ENCODE measurements around the gene CALY. TPM values are rescaled to one million over a fixed set of nuclear protein-coding genes. Genes with fewer than 3 reads are reported as not detected.
"Not testable (repeated sequence)": the region's sequence is repeated elsewhere in the genome, so short reads cannot be mapped to it uniquely, and the experiment has no call there.

Gene CALY
- total and polyA plus RNA-seq, 5 experiments from 2014 or later: 0.22 to 6.9 (median 0.44) TPM

GRCh38 chr10:133324198-133324792 lies 12.4 kb downstream of the CALY start:
- peaks cover 4 to 51% (median 21%) of the 10 kb centered on the region in 5 donors for H3K27me3 Mint-ChIP-seq
- peaks cover 0 to 3% (median 0%) of the 10 kb centered on the region in 9 donors for H3K9me3 Mint-ChIP-seq
- H3K4me3 Mint-ChIP-seq: peak overlapping the region in 1 of 10 donors; percentile 88
- H3K36me3 Mint-ChIP-seq: no peaks in the 10 kb centered on the region
- DNase-seq: peak in 9 of 10 donors; percentile 48 to 81 (median 64)
- peaks cover 10 to 18% (median 11%) of the 10 kb centered on the region in 4 donors for H3K4me1 Mint-ChIP-seq
- peak; percentile 68 to 91 for ATAC-seq
- POLR2A ChIA-PET: interaction anchor here (1.1 kb wide), 1 partner anchor 14 kb away, joined by 3 read pairs; no protein-coding TSS in a partner anchor
- no peak overlapping the region for H3K27ac Mint-ChIP-seq

GRCh38 chr10:133322064-133322709 lies 14.5 kb downstream of the CALY start:
- peaks cover 10 to 27% (median 14%) of the 10 kb centered on the region in 4 donors for H3K4me1 Mint-ChIP-seq
- H3K4me3 Mint-ChIP-seq: peak overlapping the region in 1 of 10 donors; percentile 49
- POLR2A ChIA-PET, DNase-seq, H3K27ac Mint-ChIP-seq, H3K36me3 Mint-ChIP-seq, ATAC-seq, H3K9me3 Mint-ChIP-seq: not testable (repeated sequence)
- peaks cover 5 to 44% (median 18%) of the 10 kb centered on the region in 5 donors for H3K27me3 Mint-ChIP-seq

GRCh38 chr10:133320852-133321422 lies 15.8 kb downstream of the CALY start:
- H3K4me3 Mint-ChIP-seq, H3K9me3 Mint-ChIP-seq, H3K36me3 Mint-ChIP-seq, H3K27ac Mint-ChIP-seq, POLR2A ChIA-PET, ATAC-seq: not testable (repeated sequence)
- Mint-ChIP-seq H3K27me3 (peaks cover 5 to 31% (median 11%) of the 10 kb centered on the region in 5 donors), H3K4me1 (peaks cover 7 to 22% (median 10%) of the 10 kb centered on the region in 4 donors)
- DNase-seq: peak in 1 of 10 donors; percentile 61

GRCh38 chr10:133318494-133319127 lies 18.1 kb downstream of the CALY start:
- H3K4me3 Mint-ChIP-seq: peak overlapping the region; percentile 36 to 77 (median 72)
- peak overlapping the region in 2 of 10 donors; percentile 16 to 43 for H3K27ac Mint-ChIP-seq
- POLR2A ChIA-PET: no interaction called here

GRCh38 chr10:133316732-133317131 lies 20.0 kb downstream of the CALY start:
- DNase-seq: peak in 1 of 10 donors; percentile 59
- peaks cover 5 to 20% (median 10%) of the 10 kb centered on the region in 5 donors for H3K27me3 Mint-ChIP-seq

More at GRCh38 chr10:133318494-133319127, 18.1 kb downstream of the CALY start:
- peaks cover 5 to 20% (median 10%) of the 10 kb centered on the region in 5 donors for H3K27me3 Mint-ChIP-seq
- H3K4me1 Mint-ChIP-seq: peaks cover 8 to 19% (median 13%) of the 10 kb centered on the region in 4 donors
- DNase-seq (peak; percentile 36 to 78 (median 60)), ATAC-seq (peak; percentile 89 to 93)
- H3K9me3 Mint-ChIP-seq: peaks cover 0 to 3% (median 0%) of the 10 kb centered on the region in 9 donors
- no peaks in the 10 kb centered on the region for H3K36me3 Mint-ChIP-seq

GRCh38 chr10:133316266-133316665 lies 20.4 kb downstream of the CALY start:
- Mint-ChIP-seq H3K36me3 (peaks cover 0 to 19% (median 4%) of the 10 kb centered on the region in 3 donors), H3K9me3 (peaks cover 0 to 3% (median 0%) of the 10 kb centered on the region in 9 donors), H3K4me1 (peaks cover 8 to 19% (median 13%) of the 10 kb centered on the region in 4 donors), H3K27me3 (peaks cover 5 to 20% (median 10%) of the 10 kb centered on the region in 5 donors), H3K4me3 (peak overlapping the region in 2 of 10 donors; percentile 14 to 26), H3K27ac (peak overlapping the region in 2 of 10 donors; percentile 21 to 31)
- no peak for ATAC-seq
- POLR2A ChIA-PET: no interaction called here
- DNase-seq: no peak

More at GRCh38 chr10:133316732-133317131, 20.0 kb downstream of the CALY start:
- no peak overlapping the region for H3K4me3 Mint-ChIP-seq
- peaks cover 0 to 14% (median 4%) of the 10 kb centered on the region in 3 donors for H3K36me3 Mint-ChIP-seq
- POLR2A ChIA-PET: no interaction called here
- ATAC-seq: no peak
- peaks cover 0 to 3% (median 0%) of the 10 kb centered on the region in 9 donors for H3K9me3 Mint-ChIP-seq
- H3K27ac Mint-ChIP-seq: no peak overlapping the region
- H3K4me1 Mint-ChIP-seq: peaks cover 8 to 19% (median 13%) of the 10 kb centered on the region in 4 donors

GRCh38 chr10:133315847-133316246 lies 20.8 kb downstream of the CALY start:
- no peak for ATAC-seq
- H3K27ac Mint-ChIP-seq: peak overlapping the region in 2 of 10 donors; percentile 21 to 31
- peaks cover 0 to 3% (median 0%) of the 10 kb centered on the region in 9 donors for H3K9me3 Mint-ChIP-seq
- POLR2A ChIA-PET: no interaction called here
- peaks cover 8 to 19% (median 13%) of the 10 kb centered on the region in 4 donors for H3K4me1 Mint-ChIP-seq
- H3K27me3 Mint-ChIP-seq: peaks cover 5 to 20% (median 10%) of the 10 kb centered on the region in 5 donors
- peaks cover 0 to 22% (median 4%) of the 10 kb centered on the region in 3 donors for H3K36me3 Mint-ChIP-seq
- DNase-seq: peak in 1 of 10 donors; percentile 40
- H3K4me3 Mint-ChIP-seq: peak overlapping the region in 2 of 10 donors; percentile 14 to 26

GRCh38 chr10:133314911-133315310 lies 21.8 kb downstream of the CALY start:
- H3K27ac Mint-ChIP-seq: peak overlapping the region in 1 of 10 donors; percentile 83

GRCh38 chr10:133313192-133313591 lies 23.5 kb downstream of the CALY start:
- POLR2A ChIA-PET: no interaction called here

More at GRCh38 chr10:133314911-133315310, 21.8 kb downstream of the CALY start:
- Mint-ChIP-seq H3K4me1 (peaks cover 8 to 19% (median 13%) of the 10 kb centered on the region in 4 donors), H3K4me3 (no peak overlapping the region), H3K36me3 (peaks cover 0 to 29% (median 4%) of the 10 kb centered on the region in 3 donors), H3K9me3 (no peaks in the 10 kb centered on the region), H3K27me3 (peaks cover 5 to 12% (median 7%) of the 10 kb centered on the region in 5 donors)
- POLR2A ChIA-PET: no interaction called here
- ATAC-seq (no peak), DNase-seq (peak in 1 of 10 donors; percentile 28)

GRCh38 chr10:133312769-133313145 lies 23.9 kb downstream of the CALY start:
- Mint-ChIP-seq H3K4me3 (no peak overlapping the region), H3K27me3 (peaks cover 0 to 5% (median 0%) of the 10 kb centered on the region in 5 donors), H3K4me1 (peaks cover 10 to 16% (median 13%) of the 10 kb centered on the region in 4 donors), H3K27ac (no peak overlapping the region), H3K9me3 (peaks cover 0 to 5% (median 0%) of the 10 kb centered on the region in 9 donors), H3K36me3 (peaks cover 0 to 35% (median 7%) of the 10 kb centered on the region in 3 donors)
- DNase-seq (peak in 1 of 10 donors; percentile 45), ATAC-seq (no peak)
- POLR2A ChIA-PET: no interaction called here

More at GRCh38 chr10:133313192-133313591, 23.5 kb downstream of the CALY start:
- Mint-ChIP-seq H3K36me3 (peaks cover 0 to 32% (median 5%) of the 10 kb centered on the region in 3 donors), H3K27me3 (peaks cover 0 to 2% (median 0%) of the 10 kb centered on the region in 5 donors), H3K4me1 (peaks cover 6 to 12% (median 9%) of the 10 kb centered on the region in 4 donors), H3K4me3 (no peak overlapping the region), H3K27ac (no peak overlapping the region), H3K9me3 (peaks cover 0 to 1% (median 0%) of the 10 kb centered on the region in 9 donors)
- DNase-seq: peak in 1 of 10 donors; percentile 43
- ATAC-seq: no peak

- Mint-ChIP-seq H3K9me3 (peaks cover 0 to 5% (median 0%) of the 10 kb centered on the region in 9 donors), H3K27me3 (peaks cover 0 to 5% (median 0%) of the 10 kb centered on the region in 5 donors), H3K4me3 (no peak overlapping the region), H3K36me3 (peaks cover 0 to 35% (median 7%) of the 10 kb centered on the region in 3 donors), H3K4me1 (peaks cover 13 to 21% (median 17%) of the 10 kb centered on the region in 4 donors), H3K27ac (peak overlapping the region in 1 of 10 donors; percentile 66)
- no peak for ATAC-seq
- POLR2A ChIA-PET: no interaction called here
- peak in 1 of 10 donors; percentile 54 for DNase-seq
Observed at GRCh38 chr10:133312016-133312768, 24.5 kb downstream of the CALY start.

Data from naive thymus-derived CD8-positive, alpha-beta T cell (primary cell).